Ishikawa (cell line): ENCODE measurements around the gene MORF4L1.

Source experiments
- CEBPB ChIP-seq: IDR thresholded peaks from 2 replicates; pipeline ENCODE4 v1.6.1; 2012
- CREB1 ChIP-seq: IDR thresholded peaks from 2 replicates; pipeline ENCODE4 v1.6.1; 2012; ENCODE audit warnings: low read depth
- EGR1 ChIP-seq: IDR thresholded peaks from 2 replicates; pipeline ENCODE4 v1.6.1; 2012
- EP300 ChIP-seq: IDR thresholded peaks from 2 replicates; pipeline ENCODE4 v1.6.1; 2012; ENCODE audit warnings: borderline replicate concordance
- FOXM1 ChIP-seq: IDR thresholded peaks from 2 replicates; pipeline ENCODE4 v1.6.1; 2012; ENCODE audit warnings: low read depth, borderline replicate concordance
- MAX ChIP-seq: IDR thresholded peaks from 2 replicates; pipeline ENCODE4 v1.6.1; 2012
- NFIC ChIP-seq: IDR thresholded peaks from 2 replicates; pipeline ENCODE4 v1.6.1; 2012
- RAD21 ChIP-seq: IDR thresholded peaks from 2 replicates; pipeline ENCODE4 v1.6.1; 2012; ENCODE audit warnings: low read depth
- REST ChIP-seq: IDR thresholded peaks from 2 replicates; pipeline ENCODE4 v1.6.1; 2012; ENCODE audit warnings: low read depth, mild to moderate bottlenecking
- TAF1 ChIP-seq: IDR thresholded peaks from 2 replicates; pipeline ENCODE4 v1.6.1; 2012; ENCODE audit warnings: low read depth, mild to moderate bottlenecking
- TCF12 ChIP-seq: IDR thresholded peaks from 2 replicates; pipeline ENCODE4 v1.6.1; 2012; ENCODE audit warnings: low read depth
- TEAD4 ChIP-seq: IDR thresholded peaks from 2 replicates; pipeline ENCODE4 v1.6.1; 2012
- USF1 ChIP-seq: IDR thresholded peaks from 2 replicates; pipeline ENCODE4 v1.6.1; 2012
- YY1 ChIP-seq: IDR thresholded peaks from 2 replicates; pipeline ENCODE4 v1.6.1; 2012; ENCODE audit warnings: low read depth
- ZBTB7A ChIP-seq: IDR thresholded peaks from 2 replicates; pipeline ENCODE4 v1.6.1; 2012; ENCODE audit warnings: low read depth

Gene MORF4L1

GRCh38 chr15:78866803-78867202 is 5.9 kb upstream of the MORF4L1 start:
- TF ChIP-seq CEBPB (no peak), MAX (no peak), YY1 (no peak), USF1 (no peak), CREB1 (no peak), EGR1 (no peak), EP300 (no peak)

GRCh38 chr15:78868366-78868765 is 4.3 kb upstream of the MORF4L1 start:
- TF ChIP-seq CREB1 (no peak), FOXM1 (no peak), NFIC (no peak), REST (no peak), YY1 (no peak), ZBTB7A (no peak), RAD21 (no peak), EGR1 (no peak), MAX (no peak), TCF12 (no peak), TAF1 (no peak)

GRCh38 chr15:78872972-78873792 is 492 bp downstream of the MORF4L1 start:
- TF ChIP-seq TEAD4 (peak; percentile 55), TAF1 (peak; percentile 61; the same call in 1 of the 2 replicates), CEBPB (no peak), NFIC (0 out of 2 replicates have a peak, but pooled peaks have one; percentile 35), MAX (peak; percentile 69), TCF12 (peak; percentile 46; the same call in 1 of the 2 replicates), USF1 (no peak), YY1 (peak; percentile 99), FOXM1 (no peak; the same call in 1 of the 2 replicates), EGR1 (peak; percentile 90), REST (no peak), EP300 (peak; percentile 10; the same call in 1 of the 2 replicates)

GRCh38 chr15:78873793-78874765 is 1.4 kb downstream of the MORF4L1 start:
- TF ChIP-seq ZBTB7A = no peak
- no peak for TF ChIP-seq CEBPB
- no peak for TF ChIP-seq TEAD4
- TF ChIP-seq TAF1 = no peak
- no peak for TF ChIP-seq EGR1
- no peak for TF ChIP-seq FOXM1
- TF ChIP-seq MAX = no peak
- TF ChIP-seq RAD21 = no peak
- no peak for TF ChIP-seq CREB1
- no peak for TF ChIP-seq REST
- TF ChIP-seq TCF12 = no peak
- no peak for TF ChIP-seq USF1
- no peak for TF ChIP-seq EP300
- no peak for TF ChIP-seq NFIC
- TF ChIP-seq YY1 = no peak
